Hepatocyte (in vitro differentiated cells): ENCODE data around the gene USP17L17.
"Not testable (repeated sequence)": the region's sequence is repeated elsewhere in the genome, so short reads cannot be mapped to it uniquely, and the experiment has no call there.

ENCODE experiments used
- CTCF ChIP-seq: fragments of 200-600 bp; sonication (generic); IDR thresholded peaks from 2 replicates; pipeline ENCODE4 v1.5.1; 2016; ENCODE audit warnings: antibody characterized with exemption, mild to moderate bottlenecking; ENCODE audit not compliant: poor library complexity
- EZH2 ChIP-seq: fragments of 200-600 bp; sonication (generic); IDR thresholded peaks from 2 replicates; pipeline ENCODE4 v1.6.1; 2016; ENCODE audit warnings: antibody characterized with exemption, mild to moderate bottlenecking, borderline replicate concordance

DNA sequence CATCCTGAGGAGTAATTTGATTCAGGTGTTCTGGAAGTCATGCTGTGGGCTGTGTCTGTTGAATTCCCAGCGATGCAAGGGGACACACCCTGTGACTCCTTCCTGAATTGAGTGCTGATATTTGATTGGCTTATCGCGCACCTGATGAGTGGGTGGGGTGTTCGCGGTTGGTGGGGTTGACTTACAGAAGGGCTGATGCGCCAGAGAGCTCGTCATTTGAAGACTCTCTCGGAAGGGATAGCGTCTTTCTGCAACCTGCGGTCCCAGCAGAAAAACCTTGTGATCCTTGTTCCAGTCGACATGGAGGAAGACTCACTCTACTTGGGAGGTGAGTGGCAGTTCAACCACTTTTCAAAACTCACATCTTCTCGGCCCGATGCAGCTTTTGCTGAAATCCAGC, 23.8 kb upstream of the USP17L17 start, which contains the start of gene USP17L12:
- TF ChIP-seq CTCF, EZH2: not testable (repeated sequence)
